Measurements from ENCODE around the gene PSMA2.
"Not testable (repeated sequence)": the region's sequence is repeated elsewhere in the genome, so short reads cannot be mapped to it uniquely, and the experiment has no call there.

Gene PSMA2

DNA sequence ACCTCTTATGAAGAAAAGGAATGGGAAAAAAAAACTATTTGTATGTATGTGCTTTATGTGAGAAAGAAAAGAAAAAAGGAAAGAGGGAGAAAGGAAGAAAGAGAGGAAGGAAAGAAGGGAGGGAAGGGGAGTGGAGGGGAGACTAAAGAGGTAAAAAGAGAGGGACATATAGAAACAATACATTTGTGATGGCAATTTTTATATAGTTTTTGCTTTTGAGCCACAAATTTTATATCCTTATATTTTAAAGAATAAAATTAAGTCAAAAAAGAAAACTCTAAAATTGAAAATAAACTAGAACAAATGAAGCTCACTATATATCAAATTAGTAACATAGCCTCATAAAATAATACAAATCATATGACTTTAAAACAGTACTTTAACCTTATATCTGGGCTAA lies 31.1 kb downstream of the PSMA2 start:
- Histone ChIP-seq H2AK5ac (ENCODE audit: low read length) (no peak overlapping the region), H3K4me3 (ENCODE audit: low read length) (no peak overlapping the region), H3K18ac (ENCODE audit: low read length) (no peak overlapping the region), H3K79me2 (ENCODE audit: control insufficient read depth, insufficient read depth, low read length) (no peaks in the 10 kb centered on the region), H2BK15ac (replicated peaks; ENCODE audit: low read depth) (no peak overlapping the region), H3K4ac (ENCODE audit: low read depth, low read length) (no peak overlapping the region), H3K36me3 (ENCODE audit: control insufficient read depth, insufficient read depth, low read length) (no peaks in the 10 kb centered on the region), H3K23ac (ENCODE audit: low read length) (no peak overlapping the region), H2BK5ac (ENCODE audit: low read length) (no peak overlapping the region), H4K5ac (ENCODE audit: low read length) (no peak overlapping the region), H3K4me1 (ENCODE audit: control insufficient read depth, low read depth, low read length) (no peaks in the 10 kb centered on the region), H3K27me3 (ENCODE audit: insufficient read depth, low read length, poor library complexity) (no peaks in the 10 kb centered on the region), H3K27ac (ENCODE audit: low read depth, low read length) (no peak overlapping the region), H3K4me2 (ENCODE audit: low read length) (no peak overlapping the region), H3K56ac (ENCODE audit: low read length) (no peak overlapping the region), H3K79me1 (ENCODE audit: low read length) (no peaks in the 10 kb centered on the region), H3K9ac (ENCODE audit: low read length) (no peak overlapping the region), H4K8ac (ENCODE audit: low read depth, low read length) (no peak overlapping the region), H2BK120ac (ENCODE audit: low read depth, low read length) (no peak overlapping the region)
- DNase-seq = no peak

DNA sequence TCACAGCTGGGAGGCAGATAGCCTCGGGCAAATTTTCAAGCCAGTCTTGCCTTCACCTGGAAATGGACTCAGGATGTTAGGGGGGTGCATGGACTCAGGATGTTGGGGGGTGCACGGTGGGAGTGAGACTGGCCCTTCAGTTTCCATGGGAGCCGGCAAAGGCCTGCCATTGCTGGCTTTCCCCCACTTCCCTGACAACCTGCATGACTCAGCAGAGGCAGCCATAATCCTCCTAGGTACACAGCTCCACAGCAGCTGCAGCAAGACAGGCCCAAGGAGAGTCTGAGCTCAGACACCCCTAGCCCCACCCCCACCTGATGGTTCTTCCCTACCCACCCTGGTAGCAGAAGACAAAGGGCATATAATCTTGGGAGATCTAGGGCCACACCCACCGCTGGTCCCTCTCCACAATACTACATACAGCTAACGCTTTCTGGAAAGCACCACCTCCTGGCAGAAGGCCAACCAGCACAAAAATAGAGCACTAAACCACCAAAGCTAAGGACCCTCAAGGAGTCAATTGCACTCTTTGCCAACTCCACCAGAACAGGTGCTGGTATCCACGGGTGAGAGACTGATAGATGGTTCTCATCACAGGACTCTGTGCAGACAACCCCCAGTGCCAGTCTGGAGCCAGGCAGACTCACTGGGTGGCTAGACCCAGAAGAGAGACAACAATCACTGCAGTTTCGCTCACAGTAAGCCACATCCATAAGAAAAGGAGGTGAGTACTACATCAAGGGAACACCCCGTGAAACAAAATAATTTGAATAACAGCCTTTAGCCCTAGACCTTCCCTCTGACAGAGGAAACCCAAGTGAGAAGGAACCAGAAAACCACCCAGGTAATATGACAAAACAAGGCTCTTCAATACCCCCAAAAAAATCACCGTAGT lies 38.4 kb downstream of the PSMA2 start:
- Histone ChIP-seq H4K8ac (ENCODE audit: low read depth, low read length) (no peak overlapping the region), H3K4ac (ENCODE audit: low read depth, low read length) (no peak overlapping the region), H3K4me1 (ENCODE audit: control insufficient read depth, low read depth, low read length) (no peaks in the 10 kb centered on the region), H2AK5ac (ENCODE audit: low read length) (no peak overlapping the region), H2BK15ac (replicated peaks; ENCODE audit: low read depth) (no peak overlapping the region), H3K9ac (ENCODE audit: low read length) (no peak overlapping the region), H3K18ac (ENCODE audit: low read length) (no peak overlapping the region), H2BK120ac (ENCODE audit: low read depth, low read length) (no peak overlapping the region), H3K79me1 (ENCODE audit: low read length) (no peaks in the 10 kb centered on the region), H3K27ac (ENCODE audit: low read depth, low read length) (peak overlapping the region; percentile 5), H3K79me2 (ENCODE audit: control insufficient read depth, insufficient read depth, low read length) (no peaks in the 10 kb centered on the region), H2BK5ac (ENCODE audit: low read length) (no peak overlapping the region), H3K56ac (ENCODE audit: low read length) (no peak overlapping the region), H3K27me3 (ENCODE audit: insufficient read depth, low read length, poor library complexity) (no peaks in the 10 kb centered on the region), H3K23ac (ENCODE audit: low read length) (no peak overlapping the region), H3K36me3 (ENCODE audit: control insufficient read depth, insufficient read depth, low read length) (no peaks in the 10 kb centered on the region), H3K4me2 (ENCODE audit: low read length) (no peak overlapping the region), H4K5ac (ENCODE audit: low read length) (no peak overlapping the region), H3K4me3 (ENCODE audit: low read length) (no peak overlapping the region)
- no CpG with 5 or more reads among the region's 9 CpGs for WGBS (ENCODE audit: extremely low coverage, insufficient coverage, low lambda C conversion rate)
- peak; percentile 67 for DNase-seq

DNA sequence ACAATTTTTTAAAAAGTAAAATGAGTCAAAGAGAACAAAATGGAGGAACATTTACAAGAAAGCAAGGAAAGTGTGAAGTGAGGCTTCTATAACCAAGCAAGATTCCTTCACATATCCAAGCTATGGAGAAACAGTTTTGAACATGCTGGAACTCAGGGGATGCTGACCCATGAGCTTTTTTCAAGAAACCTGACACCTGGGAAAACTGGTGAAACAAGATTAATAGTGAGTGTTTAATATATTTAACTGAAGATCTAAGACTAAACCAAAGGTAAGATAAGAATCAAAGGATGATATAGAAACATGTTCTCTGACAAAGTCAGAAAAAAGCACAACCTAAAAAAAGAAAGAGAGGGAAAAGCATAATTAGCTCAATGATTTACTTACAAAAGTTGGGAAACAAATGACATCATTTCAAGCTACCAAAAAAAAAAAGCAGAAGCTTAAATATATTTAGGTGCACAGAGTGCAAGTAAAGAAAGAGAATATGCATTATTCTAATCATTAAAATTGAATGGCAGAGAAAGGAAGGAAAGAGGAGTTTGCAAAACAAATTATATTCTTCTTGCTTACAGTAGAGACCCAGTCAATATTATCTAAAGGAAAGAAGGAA lies 45.0 kb downstream of the PSMA2 start:
- Histone ChIP-seq H3K4me2 (ENCODE audit: low read length) (no peak overlapping the region), H2BK120ac (ENCODE audit: low read depth, low read length) (no peak overlapping the region), H3K27ac (ENCODE audit: low read depth, low read length) (no peak overlapping the region), H4K8ac (ENCODE audit: low read depth, low read length) (no peak overlapping the region), H3K18ac (ENCODE audit: low read length) (no peak overlapping the region), H3K27me3 (ENCODE audit: insufficient read depth, low read length, poor library complexity) (no peaks in the 10 kb centered on the region), H3K23ac (ENCODE audit: low read length) (no peak overlapping the region), H2AK5ac (ENCODE audit: low read length) (no peak overlapping the region), H3K79me2 (ENCODE audit: control insufficient read depth, insufficient read depth, low read length) (no peaks in the 10 kb centered on the region), H3K4me3 (ENCODE audit: low read length) (no peak overlapping the region), H3K4me1 (ENCODE audit: control insufficient read depth, low read depth, low read length) (no peaks in the 10 kb centered on the region), H4K5ac (ENCODE audit: low read length) (no peak overlapping the region), H3K4ac (ENCODE audit: low read depth, low read length) (no peak overlapping the region), H3K9ac (ENCODE audit: low read length) (no peak overlapping the region), H3K79me1 (ENCODE audit: low read length) (no peaks in the 10 kb centered on the region), H3K36me3 (ENCODE audit: control insufficient read depth, insufficient read depth, low read length) (no peaks in the 10 kb centered on the region), H2BK15ac (replicated peaks; ENCODE audit: low read depth) (no peak overlapping the region), H3K56ac (ENCODE audit: low read length) (no peak overlapping the region), H2BK5ac (ENCODE audit: low read length) (no peak overlapping the region)
- DNase-seq = no peak

DNA sequence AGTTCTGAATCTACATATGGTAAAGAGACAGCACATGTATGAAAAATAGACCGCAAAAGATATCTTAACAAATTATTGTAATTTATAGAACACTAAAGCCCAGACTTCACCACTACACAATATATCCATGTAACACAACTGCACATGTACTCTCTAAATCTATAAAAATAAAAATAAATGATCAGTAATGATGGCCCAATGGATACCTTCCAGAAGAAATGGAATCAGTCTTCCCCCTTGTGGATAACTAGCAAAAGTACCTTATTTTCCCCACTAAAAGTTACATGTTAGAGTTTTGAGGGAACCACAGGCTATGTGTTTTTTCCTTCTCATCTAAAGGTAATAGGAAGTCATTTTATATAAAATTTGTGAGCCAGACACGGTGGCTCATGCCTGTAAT lies 45.8 kb downstream of the PSMA2 start:
- no peak overlapping the region for H4K5ac ChIP-seq (ENCODE audit: low read length)
- no peak for DNase-seq
- no peak overlapping the region for H3K18ac ChIP-seq (ENCODE audit: low read length)

DNA sequence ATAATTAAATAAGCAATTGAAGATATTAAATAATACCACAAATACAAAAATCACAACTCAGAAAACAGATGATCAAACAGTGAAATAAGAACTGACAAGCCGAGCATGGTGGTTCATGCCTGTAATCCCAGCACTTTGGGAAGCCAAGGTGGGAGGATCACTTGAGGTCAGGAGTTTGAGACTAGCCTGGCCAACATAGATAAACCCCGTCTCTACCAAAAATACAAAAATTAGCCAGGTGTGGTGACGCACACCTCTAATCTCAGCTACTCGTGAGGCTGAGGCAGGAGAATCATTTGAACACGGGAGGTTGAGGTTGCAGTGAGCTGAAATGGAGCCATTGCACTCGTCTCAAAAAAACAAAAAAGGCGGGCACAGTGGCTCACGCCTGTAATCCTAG lies 46.8 kb downstream of the PSMA2 start:
- H2BK15ac ChIP-seq (replicated peaks; ENCODE audit: low read depth); H3K79me1 ChIP-seq (ENCODE audit: low read length); H3K4ac ChIP-seq (ENCODE audit: low read depth, low read length); H3K18ac ChIP-seq (ENCODE audit: low read length); H2BK120ac ChIP-seq (ENCODE audit: low read depth, low read length); H3K23ac ChIP-seq (ENCODE audit: low read length); DNase-seq; H3K4me1 ChIP-seq (ENCODE audit: control insufficient read depth, low read depth, low read length); H3K36me3 ChIP-seq (ENCODE audit: control insufficient read depth, insufficient read depth, low read length); H4K5ac ChIP-seq (ENCODE audit: low read length); H3K27ac ChIP-seq (ENCODE audit: low read depth, low read length); H2AK5ac ChIP-seq (ENCODE audit: low read length); H3K9ac ChIP-seq (ENCODE audit: low read length); H3K4me2 ChIP-seq (ENCODE audit: low read length); H4K8ac ChIP-seq (ENCODE audit: low read depth, low read length); H3K27me3 ChIP-seq (ENCODE audit: insufficient read depth, low read length, poor library complexity); H3K56ac ChIP-seq (ENCODE audit: low read length); H3K79me2 ChIP-seq (ENCODE audit: control insufficient read depth, insufficient read depth, low read length); H2BK5ac ChIP-seq (ENCODE audit: low read length); H3K4me3 ChIP-seq (ENCODE audit: low read length): not testable (repeated sequence)
- no CpG with 5 or more reads among the region's 8 CpGs for WGBS (ENCODE audit: extremely low coverage, insufficient coverage, low lambda C conversion rate)

More for the DNA sequence above, 45.8 kb downstream of the PSMA2 start:
- H3K23ac ChIP-seq (ENCODE audit: low read length) = no peak overlapping the region
- no peak overlapping the region for H3K9ac ChIP-seq (ENCODE audit: low read length)
- no peak overlapping the region for H3K4ac ChIP-seq (ENCODE audit: low read depth, low read length)
- H3K4me1 ChIP-seq (ENCODE audit: control insufficient read depth, low read depth, low read length) = no peaks in the 10 kb centered on the region
- no peaks in the 10 kb centered on the region for H3K79me2 ChIP-seq (ENCODE audit: control insufficient read depth, insufficient read depth, low read length)
- H2BK120ac ChIP-seq (ENCODE audit: low read depth, low read length) = no peak overlapping the region
- no peaks in the 10 kb centered on the region for H3K36me3 ChIP-seq (ENCODE audit: control insufficient read depth, insufficient read depth, low read length)
- H3K56ac ChIP-seq (ENCODE audit: low read length) = no peak overlapping the region
- no peak overlapping the region for H3K27ac ChIP-seq (ENCODE audit: low read depth, low read length)
- H4K8ac ChIP-seq (ENCODE audit: low read depth, low read length) = no peak overlapping the region
- H3K27me3 ChIP-seq (ENCODE audit: insufficient read depth, low read length, poor library complexity) = no peaks in the 10 kb centered on the region
- no peak overlapping the region for H2BK5ac ChIP-seq (ENCODE audit: low read length)
- H2AK5ac ChIP-seq (ENCODE audit: low read length) = no peak overlapping the region
- H3K4me3 ChIP-seq (ENCODE audit: low read length) = no peak overlapping the region
- no CpG with 5 or more reads among the region's 2 CpGs for WGBS (ENCODE audit: extremely low coverage, insufficient coverage, low lambda C conversion rate)
- no peak overlapping the region for H2BK15ac ChIP-seq (replicated peaks; ENCODE audit: low read depth)
- no peak overlapping the region for H3K4me2 ChIP-seq (ENCODE audit: low read length)
- no peaks in the 10 kb centered on the region for H3K79me1 ChIP-seq (ENCODE audit: low read length)

DNA sequence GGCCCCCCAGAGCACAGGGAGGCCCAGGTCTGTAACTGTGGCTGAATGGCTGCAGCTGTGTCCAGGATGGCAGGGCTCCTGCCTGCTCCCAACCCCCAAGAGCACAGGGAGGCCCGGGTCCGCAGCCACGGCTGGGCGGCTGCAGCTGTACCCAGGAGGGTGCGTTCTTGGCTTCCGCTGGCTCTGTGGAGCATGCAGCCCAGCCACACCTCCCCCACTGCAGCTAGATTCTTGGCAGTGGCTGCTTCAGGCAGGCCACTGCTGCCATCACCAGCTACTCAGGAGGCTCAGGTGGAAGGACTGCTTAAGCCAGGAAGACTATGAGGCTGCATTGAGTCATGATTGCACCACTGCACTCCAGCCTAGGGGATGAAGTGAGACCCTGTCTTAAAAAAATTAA lies 48.0 kb downstream of the PSMA2 start:
- Histone ChIP-seq H2BK120ac (ENCODE audit: low read depth, low read length) (no peak overlapping the region), H3K4me3 (ENCODE audit: low read length) (no peak overlapping the region), H3K23ac (ENCODE audit: low read length) (no peak overlapping the region), H2BK5ac (ENCODE audit: low read length) (no peak overlapping the region), H2BK15ac (replicated peaks; ENCODE audit: low read depth) (no peak overlapping the region), H3K27ac (ENCODE audit: low read depth, low read length) (no peak overlapping the region), H3K4me1 (ENCODE audit: control insufficient read depth, low read depth, low read length) (no peaks in the 10 kb centered on the region), H3K79me1 (ENCODE audit: low read length) (no peaks in the 10 kb centered on the region), H3K27me3 (ENCODE audit: insufficient read depth, low read length, poor library complexity) (no peaks in the 10 kb centered on the region), H3K4ac (ENCODE audit: low read depth, low read length) (no peak overlapping the region), H3K9ac (ENCODE audit: low read length) (no peak overlapping the region), H3K36me3 (ENCODE audit: control insufficient read depth, insufficient read depth, low read length) (no peaks in the 10 kb centered on the region), H3K56ac (ENCODE audit: low read length) (no peak overlapping the region), H3K79me2 (ENCODE audit: control insufficient read depth, insufficient read depth, low read length) (no peaks in the 10 kb centered on the region), H4K8ac (ENCODE audit: low read depth, low read length) (no peak overlapping the region), H3K4me2 (ENCODE audit: low read length) (no peak overlapping the region), H4K5ac (ENCODE audit: low read length) (no peak overlapping the region), H3K18ac (ENCODE audit: low read length) (no peak overlapping the region), H2AK5ac (ENCODE audit: low read length) (no peak overlapping the region)
- no CpG with 5 or more reads among the region's 6 CpGs for WGBS (ENCODE audit: extremely low coverage, insufficient coverage, low lambda C conversion rate)
- DNase-seq = peak; percentile 47

Measured in mesendoderm (in vitro differentiated cells).